ENCODE data around the gene GPR61.

DNA sequence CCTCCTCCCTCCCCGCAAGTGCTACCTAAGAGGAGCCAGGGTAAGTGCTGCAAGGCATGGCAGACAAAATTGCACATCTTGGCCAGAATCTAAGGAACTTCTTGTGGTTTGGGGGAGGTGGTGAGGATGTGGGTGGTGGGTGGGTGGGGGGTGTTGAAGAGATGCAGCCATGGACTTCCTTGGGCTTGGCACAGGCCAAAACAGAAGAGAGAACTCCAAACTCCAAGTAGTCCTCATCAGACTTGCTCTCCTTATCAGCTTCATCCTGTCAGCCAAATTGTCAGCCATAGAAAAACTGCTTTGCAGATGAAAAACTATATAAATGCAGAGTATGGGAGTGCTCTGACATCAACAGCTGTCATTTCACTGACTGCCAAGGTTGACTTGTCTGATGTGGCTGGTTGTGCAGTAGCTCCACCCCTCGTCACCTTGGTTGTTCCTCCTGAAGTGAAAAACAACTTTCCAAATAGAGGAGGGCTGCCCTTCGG is 37.3 kb upstream of the GPR61 start:
- TF ChIP-seq, protein P1, sequence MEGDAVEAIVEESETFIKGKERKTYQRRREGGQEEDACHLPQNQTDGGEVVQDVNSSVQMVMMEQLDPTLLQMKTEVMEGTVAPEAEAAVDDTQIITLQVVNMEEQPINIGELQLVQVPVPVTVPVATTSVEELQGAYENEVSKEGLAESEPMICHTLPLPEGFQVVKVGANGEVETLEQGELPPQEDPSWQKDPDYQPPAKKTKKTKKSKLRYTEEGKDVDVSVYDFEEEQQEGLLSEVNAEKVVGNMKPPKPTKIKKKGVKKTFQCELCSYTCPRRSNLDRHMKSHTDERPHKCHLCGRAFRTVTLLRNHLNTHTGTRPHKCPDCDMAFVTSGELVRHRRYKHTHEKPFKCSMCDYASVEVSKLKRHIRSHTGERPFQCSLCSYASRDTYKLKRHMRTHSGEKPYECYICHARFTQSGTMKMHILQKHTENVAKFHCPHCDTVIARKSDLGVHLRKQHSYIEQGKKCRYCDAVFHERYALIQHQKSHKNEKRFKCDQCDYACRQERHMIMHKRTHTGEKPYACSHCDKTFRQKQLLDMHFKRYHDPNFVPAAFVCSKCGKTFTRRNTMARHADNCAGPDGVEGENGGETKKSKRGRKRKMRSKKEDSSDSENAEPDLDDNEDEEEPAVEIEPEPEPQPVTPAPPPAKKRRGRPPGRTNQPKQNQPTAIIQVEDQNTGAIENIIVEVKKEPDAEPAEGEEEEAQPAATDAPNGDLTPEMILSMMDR (IDR thresholded peaks at IDR 0.05; ENCODE audit: insufficient read depth, low read length, poor library complexity, severe bottlenecking), result no peak
- TF ChIP-seq EZH2phosphoT487 (conservative IDR thresholded peaks at IDR 0.05; ENCODE audit: low read length), result no peak

Data from SU-DHL-6 (cell line).